COR-L47 (cell line): ENCODE measurements around the gene FBXO36.

Experiments used
- DNase-seq: peaks from one replicate; lab custom pipeline; 2025; lab: John Stamatoyannopoulos, UW

FBXO36 gene

DNA sequence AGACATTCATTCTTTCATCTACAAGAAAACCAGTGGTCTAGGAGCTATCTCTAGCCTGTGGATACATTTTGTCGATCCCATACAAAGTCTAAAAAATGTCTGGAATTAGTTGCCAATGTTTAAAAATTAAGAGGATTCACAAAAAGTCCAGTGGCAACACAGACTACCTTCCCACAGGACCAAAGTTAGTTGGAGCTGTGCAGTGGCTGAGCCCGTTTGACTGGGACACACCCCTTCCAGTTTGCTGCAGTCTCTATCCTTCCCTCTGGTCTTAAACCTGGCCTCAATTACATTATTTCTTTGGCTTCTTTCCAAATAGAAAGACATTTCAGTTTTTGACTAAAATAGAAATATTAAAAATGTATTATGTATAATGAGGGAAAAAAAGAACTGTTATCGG, 127.8 kb downstream of the FBXO36 start:
- no peak for DNase-seq

GRCh38 chr2:230052299-230052698, 130.0 kb downstream of the FBXO36 start:
- no peak for DNase-seq

DNA sequence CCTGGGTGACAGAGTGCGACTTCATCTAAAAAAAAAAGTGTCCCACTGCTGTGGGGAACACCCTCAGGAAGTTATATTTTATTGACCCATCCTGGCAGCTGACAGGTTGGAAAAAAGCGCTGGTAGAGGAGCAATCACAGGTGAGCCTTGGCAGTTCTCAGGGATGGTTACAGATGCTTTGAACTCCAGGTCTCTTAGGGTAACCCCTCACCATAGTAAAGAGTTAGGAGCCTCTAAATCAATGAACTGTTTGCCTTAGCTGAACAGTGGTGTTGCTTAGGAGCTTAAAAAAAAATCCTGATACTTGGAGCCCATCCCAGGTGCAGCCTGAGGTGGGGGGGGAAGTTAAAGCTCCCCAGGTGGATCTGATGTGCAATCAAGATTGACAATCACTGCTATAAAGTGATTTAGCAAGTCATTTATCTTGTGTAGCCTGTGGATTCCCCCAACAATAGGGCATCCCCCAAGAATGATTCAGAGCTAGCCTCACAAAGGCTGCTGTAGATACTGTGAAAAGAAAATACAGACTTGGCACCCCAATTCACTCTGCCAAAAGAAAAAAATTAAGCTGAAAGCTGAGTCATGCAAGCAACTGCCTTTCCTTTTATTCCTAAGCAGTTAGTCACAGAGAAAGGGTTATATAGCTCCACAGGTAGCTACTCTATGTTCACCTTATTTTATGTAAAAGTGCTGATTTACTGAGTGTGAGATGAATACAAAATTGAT, 131.6 kb downstream of the FBXO36 start:
- no peak for DNase-seq

GRCh38 chr2:230060672-230061293, 138.5 kb downstream of the FBXO36 start:
- DNase-seq, result no peak
